Upper lobe of left lung (tissue), 6 donors: ENCODE data around the gene BAIAP2L2. TPM values are rescaled to one million over a fixed set of nuclear protein-coding genes. Genes with fewer than 3 reads are reported as not detected.

Source experiments
- ATAC-seq, 2 donors: fragments of 200-7000 bp; cut with Tn5 transposase; one replicate each; pipeline ENCODE4 v1.9.1; 2022; ENCODE audit warnings: mild to moderate bottlenecking in 2 of 2, moderate library complexity in 2 of 2; ENCODE audit not compliant: low FRiP score in 2 of 2
- DNase-seq, 2 donors: peaks; one replicate each; pipeline ENCODE4 v3.0.0-alpha.2; 2019 to 2020
- H3K27ac ChIP-seq, 4 donors: fragments of 200-600 bp; sonication (generic); one replicate each; pipeline ENCODE4 v1.5.1; 2016 to 2019
- H3K27me3 ChIP-seq, 4 donors: fragments of 200-600 bp; sonication (generic); one replicate each; pipeline ENCODE4 v1.5.1; 2017 to 2019
- H3K36me3 ChIP-seq, 4 donors: fragments of 200-600 bp; sonication (generic); one replicate each; pipeline ENCODE4 v1.5.1; 2016 to 2019
- H3K4me1 ChIP-seq, 4 donors: fragments of 200-600 bp; sonication (generic); one replicate each; pipeline ENCODE4 v1.5.1; 2018 to 2019
- H3K4me3 ChIP-seq, 4 donors: fragments of 200-600 bp; sonication (generic); one replicate each; pipeline ENCODE4 v1.5.1; 2017 to 2019; ENCODE audit warnings: mild to moderate bottlenecking in 2 of 4, moderate library complexity in 1 of 4
- H3K9me3 ChIP-seq, 4 donors: fragments of 200-600 bp; sonication (generic); one replicate each; pipeline ENCODE4 v1.5.1; 2018 to 2019
- CTCF ChIP-seq, 6 experiments: fragments of 450-650 bp in 4 of 6; fragments of 200-600 bp in 2 of 6; sonication (generic) in 2 of 6; IDR thresholded peaks; one replicate each; pipeline ENCODE4 v1.5.1; 2016 to 2019; ENCODE audit warnings: antibody characterized with exemption in 6 of 6
- EP300 ChIP-seq, 4 donors: sonication (generic); formaldehyde crosslinking; IDR thresholded peaks; one replicate each; pipeline ENCODE4 v1.5.1; 2017; ENCODE audit warnings: antibody characterized with exemption in 4 of 4, control low read depth in 2 of 4
- POLR2A ChIP-seq, 4 donors: fragments of 450-650 bp; IDR thresholded peaks; one replicate each; pipeline ENCODE4 v1.5.1; 2016 to 2017; ENCODE audit warnings: antibody characterized with exemption in 4 of 4, mild to moderate bottlenecking in 2 of 4
- POLR2AphosphoS5 ChIP-seq, 2 donors: sonication (generic); formaldehyde crosslinking; IDR thresholded peaks; one replicate each; pipeline ENCODE4 v1.5.1; 2017; ENCODE audit warnings: antibody characterized with exemption in 2 of 2
- WGBS, 2 donors: methylation state at CpG; one replicate each; pipeline ENCODE4 v1.1.5; 2017 to 2018; 5-methylcytosine and 5-hydroxymethylcytosine counted together
- total RNA-seq, 6 donors: library from RNA; depleted of rRNA in 4 of 6; stranded (reverse); fragments of >200 nt in 4 of 6; gene quantifications; one replicate each; pipeline versions ENCODE4 v1.1.0 to v1.2.1, GENCODE V29; 2016 to 2021
- donor health status: DM: no; HTN: no; CAD: no; lungs with moderate emphysema.
- donor health status: DM: no; HTN: yes; CAD: no; lungs with severe emphysema.

BAIAP2L2 gene
- total RNA-seq, 6 donors from 2014 or later = 0.94 to 6.3 (median 0.98) TPM; not detected in 3

GRCh38 chr22:38109371-38110001 is 998 bp downstream of the BAIAP2L2 start:
- Histone ChIP-seq H3K4me3 (no peak overlapping the region), H3K36me3 (no peaks in the 10 kb centered on the region), H3K27ac (no peak overlapping the region), H3K4me1 (peaks cover 0 to 4% (median 3%) of the 10 kb centered on the region in 4 donors), H3K9me3 (no peaks in the 10 kb centered on the region), H3K27me3 (no peaks in the 10 kb centered on the region)
- DNase-seq (peak in 1 of 2 donors; percentile 78), ATAC-seq (no peak)
- WGBS, 2 donors = 96% methylated on average over 5 to 19 of the region's 22 CpGs
- TF ChIP-seq POLR2A (IDR thresholded peaks at IDR 0.05) = no peak
- no peak for TF ChIP-seq CTCF (IDR thresholded peaks at IDR 0.05)
- no peak for TF ChIP-seq EP300 (IDR thresholded peaks at IDR 0.05)
- TF ChIP-seq POLR2AphosphoS5 (IDR thresholded peaks at IDR 0.05) = no peak

GRCh38 chr22:38108561-38109319 is 1.7 kb downstream of the BAIAP2L2 start:
- DNase-seq = peak in 1 of 2 donors; percentile 54
- TF ChIP-seq EP300 (IDR thresholded peaks at IDR 0.05) (no peak), CTCF (IDR thresholded peaks at IDR 0.05) (no peak), POLR2AphosphoS5 (IDR thresholded peaks at IDR 0.05) (no peak)
- H3K4me3 ChIP-seq = no peak overlapping the region
- no peak overlapping the region for H3K27ac ChIP-seq
- ATAC-seq = no peak
- WGBS, 2 donors = 94 to 95% methylated on average over 14 to 15 of the region's 15 CpGs
- no peaks in the 10 kb centered on the region for H3K9me3 ChIP-seq
- H3K4me1 ChIP-seq = no peaks in the 10 kb centered on the region
- H3K27me3 ChIP-seq = no peaks in the 10 kb centered on the region
- H3K36me3 ChIP-seq = no peaks in the 10 kb centered on the region

GRCh38 chr22:38107692-38108515 is 2.6 kb downstream of the BAIAP2L2 start:
- no peaks in the 10 kb centered on the region for H3K9me3 ChIP-seq
- WGBS, 2 donors = 82 to 88% methylated on average over 7 to 17 of the region's 17 CpGs
- no peak for ATAC-seq

More at GRCh38 chr22:38107692-38108515, 2.6 kb downstream of the BAIAP2L2 start:
- DNase-seq = peak in 1 of 2 donors; percentile 53
- Histone ChIP-seq H3K4me3 (no peak overlapping the region), H3K27ac (no peak overlapping the region), H3K4me1 (no peaks in the 10 kb centered on the region), H3K36me3 (no peaks in the 10 kb centered on the region), H3K27me3 (no peaks in the 10 kb centered on the region)
- TF ChIP-seq EP300 (IDR thresholded peaks at IDR 0.05) (no peak), POLR2AphosphoS5 (IDR thresholded peaks at IDR 0.05) (no peak), POLR2A (IDR thresholded peaks at IDR 0.05) (no peak), CTCF (IDR thresholded peaks at IDR 0.05) (no peak)
